Measurements from ENCODE around the gene HMGN1. TPM values are rescaled to one million over a fixed set of nuclear protein-coding genes. Genes with fewer than 3 reads are reported as not detected.

Gene HMGN1, protein sequence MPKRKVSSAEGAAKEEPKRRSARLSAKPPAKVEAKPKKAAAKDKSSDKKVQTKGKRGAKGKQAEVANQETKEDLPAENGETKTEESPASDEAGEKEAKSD
- 233 and 254 TPM in 2 replicates for total RNA-seq

DNA sequence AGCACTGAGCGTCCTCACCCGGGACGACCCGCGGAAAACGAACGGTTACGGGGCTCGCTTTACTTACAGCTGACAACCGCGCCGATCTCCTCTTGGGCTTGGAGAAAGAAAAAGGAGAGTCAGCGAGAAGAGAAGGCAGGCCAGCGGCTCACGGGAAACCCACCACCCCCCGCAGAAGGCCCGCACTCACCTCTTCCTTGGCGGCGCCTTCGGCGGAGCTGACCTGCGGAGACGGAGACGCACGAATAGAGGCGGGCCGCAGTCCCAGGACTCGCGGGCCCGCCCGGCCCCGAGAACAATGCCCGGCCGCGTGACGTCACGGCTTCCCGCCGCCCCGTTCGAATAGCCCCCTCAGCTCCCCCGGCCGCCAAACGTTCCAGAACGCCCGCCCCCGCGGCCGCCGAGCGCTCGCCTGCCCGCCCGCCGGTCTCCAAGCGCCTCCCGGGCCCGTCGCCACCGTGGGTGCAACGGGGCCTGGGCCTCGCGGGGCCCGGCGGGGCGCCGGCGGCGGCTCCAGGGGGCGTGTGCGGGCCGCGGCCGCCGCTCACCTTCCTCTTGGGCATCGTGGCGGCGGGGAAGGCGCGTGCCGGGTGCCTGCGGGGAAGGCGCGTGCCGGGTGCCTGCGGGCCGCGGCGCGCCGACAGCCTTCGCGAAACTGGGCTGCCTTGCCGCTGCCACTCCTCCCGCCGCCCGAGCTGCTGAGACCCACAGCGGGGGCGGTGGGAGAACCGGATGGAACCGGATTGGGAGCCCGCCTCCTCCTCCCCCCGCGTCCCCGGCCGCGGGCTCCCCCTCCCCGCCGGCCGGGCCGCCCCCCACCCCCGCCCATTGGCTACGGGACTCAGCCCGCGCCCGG is at the start of gene HMGN1:
TSS of gene HMGN1 (minus strand) at position 734 of the 856 bp plus-strand sequence. CDS start at position 563, 171 bp downstream.

DNA sequence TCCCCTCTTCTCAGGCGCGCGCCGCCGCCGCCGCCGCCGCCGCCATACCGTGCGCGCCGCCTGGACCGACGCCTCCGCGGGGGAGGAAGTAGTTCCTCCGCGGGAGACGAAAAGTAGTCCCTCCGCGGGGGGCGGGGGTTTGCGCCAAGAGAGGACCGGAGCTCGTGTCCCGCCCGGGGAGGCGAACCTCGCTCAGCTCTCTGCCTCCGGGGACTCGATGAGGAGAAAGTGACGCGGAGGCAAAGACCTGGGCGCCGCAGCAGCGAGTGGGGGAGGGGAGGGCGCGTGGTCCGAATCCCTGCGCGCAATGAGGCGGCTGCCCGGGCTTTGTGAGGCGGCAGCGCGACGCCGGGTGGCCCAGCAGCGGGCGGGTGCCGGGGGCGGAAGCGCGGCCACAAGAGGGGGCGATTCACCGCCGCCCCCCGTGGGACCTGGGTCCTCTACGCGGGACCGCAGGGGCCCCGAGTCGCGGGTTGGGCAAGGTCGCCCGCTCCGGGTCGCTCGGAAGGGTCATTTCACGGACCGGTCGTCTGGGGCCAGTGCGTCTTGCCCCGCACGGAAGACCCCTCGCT is 35.2 kb downstream of the HMGN1 start, which contains the start of gene BRWD1:
TSS of gene BRWD1 (minus strand) at position 62 of the 572 bp plus-strand sequence. CDS start 141 bp downstream, outside the sequence.

Other genes starting within 250 kb of the HMGN1 start
- 55.8 and 78.1 TPM in 2 replicates for gene PSMG1, start 165.6 kb downstream of the HMGN1 start, total RNA-seq
- gene BRWD1, start 35.5 kb downstream of the HMGN1 start, total RNA-seq, result 52.2 and 57.4 TPM in 2 replicates
- 0.24 and 0.43 TPM in 2 replicates for gene LCA5L, start 96.7 kb upstream of the HMGN1 start, total RNA-seq
- 1.2 and 8.7 TPM in 2 replicates for gene SH3BGR, start 102.9 kb upstream of the HMGN1 start, total RNA-seq